Erythroblast (primary cell): ENCODE measurements around the gene PPIP5K2.

Experiments
- DNase-seq, 2 experiments: peaks; one replicate each; lab custom pipeline; 2025; lab: John Stamatoyannopoulos, UW
- GATA1 ChIP-seq: IDR thresholded peaks from 2 replicates; pipeline ENCODE4 v1.6.1; 2011; ENCODE audit warnings: low read depth, mild to moderate bottlenecking, control low read depth, low read length, moderate library complexity
- POLR2A ChIP-seq: IDR thresholded peaks from 2 replicates; pipeline ENCODE4 v1.6.1; 2011; ENCODE audit warnings: mild to moderate bottlenecking, low read length

The PPIP5K2 gene

DNA sequence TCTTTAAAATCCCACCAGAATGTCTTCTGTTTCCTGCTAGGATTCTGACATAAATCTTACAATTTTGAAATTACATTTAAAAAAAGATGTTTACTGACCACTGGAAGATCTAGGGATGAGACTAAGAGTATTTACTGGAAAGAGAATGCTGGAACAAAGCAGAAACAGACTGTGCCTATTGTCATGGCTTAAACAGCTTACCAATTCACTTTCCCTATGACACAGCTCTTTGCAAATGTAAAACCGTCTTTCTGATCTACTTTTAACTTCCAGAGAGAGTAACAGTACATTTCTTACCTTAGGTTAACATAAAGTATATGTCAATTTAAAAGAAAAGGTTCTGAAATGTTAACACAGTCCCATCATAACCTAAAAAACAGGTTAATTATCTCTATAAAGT, 10.8 kb upstream of the PPIP5K2 start:
- no peak for TF ChIP-seq GATA1
- no peak for TF ChIP-seq POLR2A
- no peak for DNase-seq

DNA sequence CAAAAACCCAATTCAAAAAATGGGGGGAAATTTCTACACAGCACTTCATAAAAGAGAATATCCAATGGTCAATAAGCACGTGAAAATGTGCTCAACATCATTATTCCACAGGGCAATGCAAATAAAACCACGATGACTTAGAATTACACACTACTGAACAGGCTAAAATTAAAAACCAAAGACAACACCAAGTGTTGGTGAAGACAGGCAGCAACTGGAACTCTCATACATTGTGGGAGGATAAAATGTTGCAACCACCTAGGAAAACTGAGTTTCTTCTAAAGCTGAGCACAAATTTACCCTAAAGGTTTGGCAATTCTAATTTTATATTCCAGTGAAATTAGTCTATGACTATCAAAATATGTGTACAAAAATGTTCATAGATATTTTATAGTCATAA, 9.7 kb upstream of the PPIP5K2 start:
- no peak for DNase-seq
- no peak for TF ChIP-seq GATA1
- no peak for TF ChIP-seq POLR2A

DNA sequence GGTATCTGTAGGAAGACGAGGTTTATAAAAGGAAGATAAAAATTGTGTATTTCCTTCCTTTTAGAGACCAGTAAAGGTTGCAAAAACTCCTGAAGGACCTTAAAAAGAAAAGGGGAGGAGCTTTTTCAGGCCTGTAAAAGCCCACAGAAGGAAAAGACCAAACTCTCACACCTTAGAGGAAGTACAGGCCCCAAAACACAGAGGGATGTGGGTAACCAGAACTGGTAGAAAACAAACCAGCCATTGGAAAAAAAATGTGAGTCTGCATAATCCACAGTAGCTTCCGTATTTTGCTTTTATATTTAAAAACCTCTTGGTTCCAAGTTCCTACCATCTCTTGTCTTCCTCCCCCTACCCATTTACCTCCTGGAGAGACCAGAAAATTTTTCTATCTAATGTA, 8.6 kb upstream of the PPIP5K2 start:
- DNase-seq, result no peak
- TF ChIP-seq POLR2A, result no peak
- no peak for TF ChIP-seq GATA1

DNA sequence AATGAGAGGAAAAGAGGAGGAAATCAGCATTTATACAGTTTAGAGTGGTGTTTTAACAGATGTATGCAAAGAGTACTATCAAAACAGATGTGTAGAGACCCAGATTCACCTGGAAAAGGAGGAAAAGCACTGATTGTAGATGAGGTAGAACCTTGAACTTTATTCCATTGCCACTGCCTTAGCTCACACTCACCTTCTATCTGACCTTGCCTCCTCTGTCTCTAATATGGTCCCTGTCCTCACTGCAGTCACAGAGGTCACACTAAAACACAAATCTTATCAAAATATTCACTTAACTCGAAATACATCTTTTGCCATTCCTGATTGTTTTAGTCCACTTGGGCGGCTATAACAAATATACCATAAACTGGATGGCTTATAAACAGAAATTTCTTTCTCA, 7.2 kb upstream of the PPIP5K2 start:
- DNase-seq, result no peak
- TF ChIP-seq POLR2A (no peak), GATA1 (no peak)

DNA sequence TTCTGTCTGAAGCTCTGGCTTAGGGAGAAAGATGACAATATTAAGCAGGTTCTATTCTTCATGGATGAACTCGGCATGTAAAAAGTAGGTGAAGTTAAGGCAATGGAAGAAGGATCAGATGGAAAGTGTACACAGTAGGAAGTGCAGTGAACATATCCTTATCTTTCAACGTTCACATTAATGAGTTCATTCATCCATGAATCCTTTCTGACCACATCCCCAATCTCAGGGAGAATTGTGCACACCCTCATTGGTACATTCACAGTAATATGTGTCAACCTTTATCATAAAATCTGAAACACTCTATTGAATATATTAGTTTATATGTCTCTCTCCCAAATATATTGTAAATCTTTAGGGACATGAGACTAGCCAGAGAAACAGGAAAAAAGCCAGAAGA, 5.7 kb upstream of the PPIP5K2 start:
- DNase-seq, result no peak

DNA sequence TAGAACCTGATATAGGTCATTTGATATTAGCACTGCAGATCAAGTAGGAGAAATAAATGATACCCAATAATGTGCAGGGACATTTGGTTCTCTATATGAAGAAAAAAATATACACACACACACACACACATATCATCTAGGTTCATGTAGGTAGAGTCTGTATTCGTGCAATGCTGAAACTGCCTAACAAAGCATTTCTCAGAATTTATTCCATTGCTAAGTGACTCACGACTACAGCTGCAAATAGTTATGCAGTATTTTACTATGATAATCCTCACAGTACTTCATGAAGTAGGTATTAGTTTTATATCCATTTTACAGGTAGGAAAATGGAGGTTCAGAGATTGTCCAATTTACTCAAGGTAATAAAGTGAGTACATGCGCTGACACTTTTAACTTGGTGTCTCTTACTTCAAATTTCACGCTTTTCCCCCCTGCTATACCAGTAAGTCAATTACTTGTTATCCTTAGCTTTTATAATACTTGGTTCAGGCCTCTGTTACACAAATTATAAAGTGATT, 2.6 kb upstream of the PPIP5K2 start:
- DNase-seq, result peak; percentile 6 to 13
- TF ChIP-seq GATA1 (no peak), POLR2A (no peak)

More for the DNA sequence above, 5.7 kb upstream of the PPIP5K2 start:
- TF ChIP-seq GATA1 (no peak), POLR2A (no peak)

DNA sequence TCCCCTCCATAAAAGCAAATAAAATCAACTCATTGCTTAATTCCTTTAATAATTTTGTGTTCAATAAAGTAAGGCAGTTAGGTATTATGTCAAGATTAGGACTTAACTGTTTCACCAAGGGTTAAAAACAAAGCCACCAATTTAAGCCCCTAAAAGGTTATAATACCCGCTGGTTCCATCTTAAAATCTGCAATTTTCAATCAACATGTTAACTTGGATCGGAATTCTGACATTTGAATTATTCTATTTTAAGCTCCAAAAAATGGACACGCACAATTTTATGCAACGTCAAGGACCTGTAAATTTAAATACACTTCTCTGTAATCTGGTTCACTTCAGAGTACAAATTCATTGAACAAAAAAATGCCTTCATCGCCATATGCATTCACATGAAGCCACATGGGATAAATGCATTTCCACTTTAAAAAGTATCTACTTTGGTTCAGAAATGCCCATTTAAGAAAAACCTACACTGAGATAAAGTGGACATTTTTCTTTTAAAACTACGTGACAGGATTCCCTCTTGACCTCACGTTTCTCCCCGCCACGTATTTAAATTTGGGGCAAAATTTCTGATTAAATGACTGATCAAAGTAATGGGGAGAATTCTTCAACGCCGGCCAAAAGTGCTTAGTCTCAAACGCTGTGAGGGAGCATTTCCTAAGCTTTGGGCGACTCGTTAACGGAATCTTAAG, 884 bp upstream of the PPIP5K2 start:
- TF ChIP-seq GATA1, result no peak
- no peak for TF ChIP-seq POLR2A
- peak; percentile 76 to 78 for DNase-seq

DNA sequence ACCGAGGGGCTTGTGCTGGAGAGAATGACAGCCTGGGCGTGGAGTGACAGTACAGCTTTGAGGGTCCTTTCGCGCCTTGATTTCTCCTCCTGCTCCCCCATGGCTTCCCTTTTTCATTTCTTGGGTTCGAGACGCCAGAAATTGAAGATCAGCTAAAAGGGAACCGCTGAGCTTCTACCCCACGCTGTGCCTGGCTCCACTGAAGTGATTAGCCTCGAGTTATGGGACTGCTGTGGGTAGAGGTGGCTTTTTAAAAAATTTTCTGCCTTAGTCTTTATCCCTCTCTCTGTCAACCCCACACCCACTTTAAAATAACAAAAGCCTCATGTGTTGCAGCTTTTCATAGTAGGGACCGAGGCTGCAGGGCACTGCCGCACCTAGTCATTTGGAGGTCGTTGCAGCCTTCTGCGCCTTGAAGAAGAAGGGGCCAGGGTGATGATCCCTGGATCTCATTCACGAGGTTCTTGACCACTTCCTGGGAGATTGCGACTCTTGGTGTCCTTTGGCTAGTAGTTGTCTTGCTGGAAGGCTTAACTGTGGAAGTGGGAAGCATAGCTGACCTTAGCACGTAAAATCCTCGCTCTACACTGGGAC, 603 bp downstream of the PPIP5K2 start:
- DNase-seq, result peak; percentile 51 to 63
- TF ChIP-seq POLR2A (no peak), GATA1 (no peak)

DNA sequence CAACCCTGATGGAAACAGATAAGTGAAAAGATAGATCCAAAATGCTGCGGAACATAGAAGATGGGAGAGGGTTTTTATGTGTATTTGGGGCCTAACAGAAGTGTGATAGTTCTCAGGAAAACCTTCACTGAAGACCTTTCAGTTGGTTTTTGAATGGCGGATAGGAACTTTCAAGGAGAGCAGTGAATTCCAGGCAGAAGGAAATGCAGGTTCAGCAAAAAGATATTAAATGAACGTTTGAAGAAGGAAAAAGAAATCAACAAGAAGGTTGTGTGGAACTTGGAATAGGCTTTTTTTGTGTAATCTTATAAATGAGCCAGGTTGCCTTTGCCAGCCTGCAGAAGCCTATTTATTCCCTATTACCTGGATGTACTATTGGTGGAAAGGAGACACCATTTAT, 2.1 kb downstream of the PPIP5K2 start:
- no peak for DNase-seq

DNA sequence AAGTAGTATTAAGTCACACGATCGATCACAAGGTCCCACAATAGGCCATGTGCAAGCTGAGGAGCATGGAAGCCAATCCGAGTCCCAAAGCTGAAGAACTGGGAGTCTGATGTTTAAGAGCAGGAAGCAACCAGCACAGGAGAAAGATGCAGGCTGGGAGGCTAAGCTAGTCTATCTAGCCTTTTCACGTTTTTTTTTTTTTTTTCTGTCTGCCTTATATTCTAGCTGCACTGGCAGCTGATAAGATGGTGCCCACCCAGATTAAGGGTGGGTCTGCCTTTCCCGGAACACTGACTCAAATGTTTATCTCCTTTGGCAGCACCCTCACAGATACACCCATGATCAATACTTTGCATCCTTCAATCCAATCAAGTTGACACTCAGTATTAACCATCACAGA, 6.5 kb downstream of the PPIP5K2 start:
- no peak for TF ChIP-seq GATA1
- TF ChIP-seq POLR2A, result peak; percentile 70
- DNase-seq, result peak; percentile 51 to 81

More for the DNA sequence above, 2.1 kb downstream of the PPIP5K2 start:
- TF ChIP-seq POLR2A (no peak), GATA1 (no peak)

DNA sequence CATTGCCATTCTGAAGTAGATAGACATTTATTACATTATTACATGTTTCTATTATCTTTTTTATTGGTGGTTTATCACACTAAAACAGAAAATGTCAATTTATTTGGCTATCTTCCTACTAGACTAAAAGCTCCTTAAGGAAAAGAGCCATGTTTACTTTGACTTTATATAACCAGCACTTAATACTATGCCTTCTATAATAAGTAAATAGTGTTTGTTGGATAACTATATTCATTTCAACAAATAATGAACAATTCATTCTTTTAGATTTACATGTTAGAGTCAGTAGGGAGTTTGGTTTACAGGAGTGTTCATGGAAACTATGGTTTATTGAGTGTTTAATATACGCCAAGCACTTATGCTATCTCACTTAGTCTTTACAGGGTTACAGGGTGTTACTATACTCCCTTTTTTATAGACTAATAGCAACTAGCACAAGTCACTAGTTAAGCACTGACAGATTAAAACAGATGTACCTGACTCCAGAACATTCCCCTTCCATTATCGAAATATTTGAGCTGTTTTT, 7.3 kb downstream of the PPIP5K2 start:
- no peak for TF ChIP-seq POLR2A
- TF ChIP-seq GATA1, result no peak
- peak; percentile 16 to 25 for DNase-seq

DNA sequence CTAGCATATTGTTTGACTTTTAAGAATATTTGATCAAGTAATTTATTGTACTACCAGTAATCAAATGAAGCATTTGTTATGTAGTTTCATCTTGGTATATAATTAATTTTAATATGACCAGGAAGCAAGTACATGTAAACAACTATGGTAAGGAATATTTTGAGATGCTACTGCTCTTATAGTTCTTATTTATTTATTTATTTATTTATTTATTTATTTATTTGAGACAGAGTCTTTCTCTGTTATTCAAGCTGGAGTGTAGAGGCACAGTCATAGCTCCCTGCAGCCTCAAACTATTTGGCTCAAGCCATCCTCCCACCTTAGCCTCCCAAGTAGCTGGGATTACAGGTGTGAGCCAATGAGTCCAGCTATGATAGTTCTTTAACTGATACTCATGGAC, 8.1 kb downstream of the PPIP5K2 start:
- DNase-seq, result peak in 1 of 2 experiments; percentile 3
- TF ChIP-seq POLR2A, result no peak
- no peak for TF ChIP-seq GATA1

DNA sequence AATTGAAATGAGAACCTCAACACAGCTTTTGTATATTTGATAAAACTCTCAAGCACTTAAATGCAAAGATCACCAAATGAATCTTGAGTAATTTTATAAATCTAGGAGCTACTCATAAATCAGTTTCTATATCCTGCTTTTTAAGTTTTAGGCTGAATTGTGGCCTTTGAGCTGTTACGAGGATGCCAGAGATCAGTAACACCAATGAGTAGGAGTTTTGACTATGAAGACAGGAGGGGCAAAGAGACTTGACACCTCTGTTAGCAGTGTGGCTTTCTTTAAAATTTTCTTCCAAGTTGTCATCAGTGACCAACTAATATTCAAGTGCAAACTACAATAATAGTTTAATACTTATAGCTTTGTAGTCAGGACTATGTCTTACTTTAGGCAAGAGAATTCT, 12.6 kb downstream of the PPIP5K2 start:
- TF ChIP-seq GATA1 (no peak), POLR2A (no peak)

DNA sequence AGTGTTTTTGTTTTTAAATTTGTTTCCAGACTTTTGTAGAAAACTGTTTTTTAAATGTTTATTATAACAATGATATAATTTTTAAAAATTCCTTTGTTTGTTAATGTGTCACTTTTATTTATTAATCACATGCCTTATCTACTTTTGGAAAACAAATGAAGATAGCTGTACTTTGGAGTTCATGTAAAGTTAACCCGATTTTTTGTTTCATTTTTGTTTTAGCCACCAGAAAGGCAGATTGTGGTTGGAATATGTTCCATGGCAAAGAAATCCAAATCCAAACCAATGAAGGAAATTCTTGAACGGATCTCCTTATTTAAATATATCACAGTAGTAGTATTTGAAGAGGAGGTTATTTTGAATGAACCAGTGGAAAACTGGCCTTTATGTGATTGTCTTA, 13.1 kb downstream of the PPIP5K2 start:
- TF ChIP-seq POLR2A (no peak), GATA1 (no peak)
- DNase-seq, result no peak

More for the DNA sequence above, 12.6 kb downstream of the PPIP5K2 start:
- no peak for DNase-seq
